ENCODE results near the gene PKP4.

The PKP4 gene

GRCh38 chr2:158658396-158658795, 201.6 kb downstream of the PKP4 start:
- TF ChIP-seq POLR2A (IDR thresholded peaks at IDR 0.05; ENCODE audit: extremely low read depth, insufficient read length) (no peak), CTCF (IDR thresholded peaks at IDR 0.05; ENCODE audit: low read depth, low read length) (no peak), MAX (IDR thresholded peaks at IDR 0.05; ENCODE audit: low read depth, low read length) (no peak), MYC (IDR thresholded peaks at IDR 0.05; ENCODE audit: low read depth, low read length) (no peak)
- H3K4me3 ChIP-seq (ENCODE audit: low read depth, low read length) = no peak overlapping the region
- no peak for DNase-seq (ENCODE audit: low read depth)

GRCh38 chr2:158659483-158659882, 202.7 kb downstream of the PKP4 start:
- no peak overlapping the region for H3K4me3 ChIP-seq (ENCODE audit: low read depth, low read length)
- no peak for DNase-seq (ENCODE audit: low read depth)
- TF ChIP-seq POLR2A (IDR thresholded peaks at IDR 0.05; ENCODE audit: extremely low read depth, insufficient read length) = no peak
- TF ChIP-seq MYC (IDR thresholded peaks at IDR 0.05; ENCODE audit: low read depth, low read length) = no peak
- TF ChIP-seq CTCF (IDR thresholded peaks at IDR 0.05; ENCODE audit: low read depth, low read length) = no peak
- TF ChIP-seq MAX (IDR thresholded peaks at IDR 0.05; ENCODE audit: low read depth, low read length) = no peak

- H3K4me3 ChIP-seq (ENCODE audit: low read depth, low read length) = no peak overlapping the region
- DNase-seq (ENCODE audit: low read depth) = no peak
- TF ChIP-seq MAX (IDR thresholded peaks at IDR 0.05; ENCODE audit: low read depth, low read length) (no peak), MYC (IDR thresholded peaks at IDR 0.05; ENCODE audit: low read depth, low read length) (no peak), CTCF (IDR thresholded peaks at IDR 0.05; ENCODE audit: low read depth, low read length) (no peak), POLR2A (IDR thresholded peaks at IDR 0.05; ENCODE audit: extremely low read depth, insufficient read length) (no peak)
Observed at GRCh38 chr2:158661231-158661630, 204.5 kb downstream of the PKP4 start.

GRCh38 chr2:158662421-158662820, 205.7 kb downstream of the PKP4 start:
- no peak for TF ChIP-seq MYC (IDR thresholded peaks at IDR 0.05; ENCODE audit: low read depth, low read length)
- no peak for DNase-seq (ENCODE audit: low read depth)
- no peak overlapping the region for H3K4me3 ChIP-seq (ENCODE audit: low read depth, low read length)

- no peak overlapping the region for H3K4me3 ChIP-seq (ENCODE audit: low read depth, low read length)
- TF ChIP-seq CTCF (IDR thresholded peaks at IDR 0.05; ENCODE audit: low read depth, low read length) (no peak), POLR2A (IDR thresholded peaks at IDR 0.05; ENCODE audit: extremely low read depth, insufficient read length) (no peak), MYC (IDR thresholded peaks at IDR 0.05; ENCODE audit: low read depth, low read length) (no peak), MAX (IDR thresholded peaks at IDR 0.05; ENCODE audit: low read depth, low read length) (no peak)
- DNase-seq (ENCODE audit: low read depth) = no peak
Observed at GRCh38 chr2:158663796-158664195, 207.0 kb downstream of the PKP4 start.

GRCh38 chr2:158664987-158665386, 208.2 kb downstream of the PKP4 start:
- DNase-seq (ENCODE audit: low read depth) = no peak
- TF ChIP-seq MAX (IDR thresholded peaks at IDR 0.05; ENCODE audit: low read depth, low read length) (no peak), CTCF (IDR thresholded peaks at IDR 0.05; ENCODE audit: low read depth, low read length) (no peak)
- no peak overlapping the region for H3K4me3 ChIP-seq (ENCODE audit: low read depth, low read length)
